A673 (cell line): ENCODE data around the gene CCDC15.

ENCODE experiments used
- EZH2 ChIP-seq: fragments of 200-600 bp; sonication (generic); IDR thresholded peaks from 2 replicates; pipeline ENCODE4 v1.6.1; 2017; ENCODE audit warnings: borderline replicate concordance, low read depth, mild to moderate bottlenecking, mixed read lengths, antibody characterized with exemption, low read length; ENCODE audit not compliant: poor library complexity, severe bottlenecking
- TF ChIP-seq, protein P1 (sequence below): fragments of 300-800, 200-600 bp; sonication (generic); conservative IDR thresholded peaks from 2 replicates; pipeline ENCODE4 v1.5.1; 2017; ENCODE audit warnings: low read depth, mild to moderate bottlenecking, antibody characterized with exemption, low read length, moderate library complexity, mixed read lengths

DNA sequence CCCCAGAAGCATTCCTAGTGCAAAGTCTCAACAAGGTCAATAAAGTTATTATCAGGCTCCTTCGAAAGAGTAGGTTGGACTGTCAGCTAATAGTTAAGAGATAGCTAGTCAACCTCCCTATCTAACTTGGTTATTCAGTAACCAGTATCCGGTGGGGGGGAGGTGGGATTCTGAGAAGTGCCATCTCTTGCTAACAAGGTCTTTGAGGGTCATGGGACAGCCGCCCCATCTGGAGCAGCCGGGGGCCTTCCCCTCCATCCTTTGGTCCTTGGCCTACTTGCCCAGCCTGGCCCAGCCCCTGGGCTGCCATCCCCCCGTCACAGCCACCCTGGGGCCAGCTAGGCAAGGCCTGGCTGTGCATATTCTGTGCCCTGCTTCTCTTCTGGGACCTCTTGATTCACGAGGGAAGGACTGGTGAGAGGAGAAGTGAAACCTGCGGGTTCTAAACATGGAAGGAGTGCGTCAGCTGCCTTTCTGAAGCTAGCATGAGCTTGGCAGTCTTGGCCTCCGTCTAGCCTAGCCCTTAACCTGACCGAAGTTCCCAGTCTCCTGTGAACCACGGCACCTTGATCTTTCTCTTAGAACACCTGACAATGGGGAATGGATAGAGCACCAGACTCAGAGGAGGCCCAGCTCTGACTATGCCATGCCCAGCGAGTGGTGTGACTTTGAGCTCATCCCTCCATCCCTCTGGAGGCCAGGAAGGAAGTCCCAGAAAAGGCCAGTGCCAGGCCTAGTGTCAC is 118.4 kb downstream of the CCDC15 start:
- TF ChIP-seq, protein P1, sequence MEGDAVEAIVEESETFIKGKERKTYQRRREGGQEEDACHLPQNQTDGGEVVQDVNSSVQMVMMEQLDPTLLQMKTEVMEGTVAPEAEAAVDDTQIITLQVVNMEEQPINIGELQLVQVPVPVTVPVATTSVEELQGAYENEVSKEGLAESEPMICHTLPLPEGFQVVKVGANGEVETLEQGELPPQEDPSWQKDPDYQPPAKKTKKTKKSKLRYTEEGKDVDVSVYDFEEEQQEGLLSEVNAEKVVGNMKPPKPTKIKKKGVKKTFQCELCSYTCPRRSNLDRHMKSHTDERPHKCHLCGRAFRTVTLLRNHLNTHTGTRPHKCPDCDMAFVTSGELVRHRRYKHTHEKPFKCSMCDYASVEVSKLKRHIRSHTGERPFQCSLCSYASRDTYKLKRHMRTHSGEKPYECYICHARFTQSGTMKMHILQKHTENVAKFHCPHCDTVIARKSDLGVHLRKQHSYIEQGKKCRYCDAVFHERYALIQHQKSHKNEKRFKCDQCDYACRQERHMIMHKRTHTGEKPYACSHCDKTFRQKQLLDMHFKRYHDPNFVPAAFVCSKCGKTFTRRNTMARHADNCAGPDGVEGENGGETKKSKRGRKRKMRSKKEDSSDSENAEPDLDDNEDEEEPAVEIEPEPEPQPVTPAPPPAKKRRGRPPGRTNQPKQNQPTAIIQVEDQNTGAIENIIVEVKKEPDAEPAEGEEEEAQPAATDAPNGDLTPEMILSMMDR = no peak
- TF ChIP-seq EZH2 = no peak
